ENCODE data around the gene HHATL.

GRCh38 chr3:42699511-42699971, 3.1 kb downstream of the HHATL start:
- TF ChIP-seq ZEB2 (tag by site-specific recombination; IDR thresholded peaks at IDR 0.05) (no peak), YY2 (tag by site-specific recombination; IDR thresholded peaks at IDR 0.05) (no peak), KLF9 (tag by site-specific recombination; IDR thresholded peaks at IDR 0.05; ENCODE audit: low read depth) (no peak)
- TF ChIP-seq, protein P1, sequence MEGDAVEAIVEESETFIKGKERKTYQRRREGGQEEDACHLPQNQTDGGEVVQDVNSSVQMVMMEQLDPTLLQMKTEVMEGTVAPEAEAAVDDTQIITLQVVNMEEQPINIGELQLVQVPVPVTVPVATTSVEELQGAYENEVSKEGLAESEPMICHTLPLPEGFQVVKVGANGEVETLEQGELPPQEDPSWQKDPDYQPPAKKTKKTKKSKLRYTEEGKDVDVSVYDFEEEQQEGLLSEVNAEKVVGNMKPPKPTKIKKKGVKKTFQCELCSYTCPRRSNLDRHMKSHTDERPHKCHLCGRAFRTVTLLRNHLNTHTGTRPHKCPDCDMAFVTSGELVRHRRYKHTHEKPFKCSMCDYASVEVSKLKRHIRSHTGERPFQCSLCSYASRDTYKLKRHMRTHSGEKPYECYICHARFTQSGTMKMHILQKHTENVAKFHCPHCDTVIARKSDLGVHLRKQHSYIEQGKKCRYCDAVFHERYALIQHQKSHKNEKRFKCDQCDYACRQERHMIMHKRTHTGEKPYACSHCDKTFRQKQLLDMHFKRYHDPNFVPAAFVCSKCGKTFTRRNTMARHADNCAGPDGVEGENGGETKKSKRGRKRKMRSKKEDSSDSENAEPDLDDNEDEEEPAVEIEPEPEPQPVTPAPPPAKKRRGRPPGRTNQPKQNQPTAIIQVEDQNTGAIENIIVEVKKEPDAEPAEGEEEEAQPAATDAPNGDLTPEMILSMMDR (tag by site-specific recombination; IDR thresholded peaks at IDR 0.05), result no peak
